Measurements from ENCODE around the gene NUDT1. TPM values are rescaled to one million over a fixed set of nuclear protein-coding genes. Genes with fewer than 3 reads are reported as not detected.

The NUDT1 gene
- total RNA-seq, 3 donors from 2014 or later (not counting 1 experiment from before 2014, with no cell fraction given), result 17.9 to 19.2 (median 18.2) TPM

GRCh38 chr7:2195400-2196246 lies 46.4 kb upstream of the NUDT1 start:
- TF ChIP-seq CTCF (IDR thresholded peaks at IDR 0.05), result no peak
- intact Hi-C loops (cut with micrococcal nuclease), result no loop called here
- no peak for ATAC-seq
- Mint-ChIP-seq H3K4me3 (no peak overlapping the region), H3K27me3 (ENCODE audit: low read depth in 2 of 2) (no peaks in the 10 kb centered on the region), H3K27ac (no peak overlapping the region), H3K4me1 (no peaks in the 10 kb centered on the region), H3K36me3 (no peaks in the 10 kb centered on the region), H3K9me3 (no peaks in the 10 kb centered on the region)
- no peak for DNase-seq
- H3K4me3 ChIP-seq (ENCODE audit: low read length), result no peak overlapping the region
- H3K4me1 ChIP-seq (ENCODE audit: control insufficient read depth, insufficient read depth, low read length), result no peaks in the 10 kb centered on the region
- 98% methylated on average over 13 of the region's 13 CpGs for WGBS (ENCODE audit: insufficient coverage)
- no peaks in the 10 kb centered on the region for H3K27me3 ChIP-seq (ENCODE audit: control insufficient read depth, insufficient read depth, low read length)
- no peak overlapping the region for H3K27ac ChIP-seq (ENCODE audit: low read length)
- peaks cover 4% of the 10 kb centered on the region for H3K9me3 ChIP-seq (ENCODE audit: control insufficient read depth, insufficient read depth, low read length)
- peaks cover 13% of the 10 kb centered on the region for H3K36me3 ChIP-seq (ENCODE audit: control insufficient read depth, insufficient read depth, low read length)

- intact Hi-C loops (cut with micrococcal nuclease), result no loop called here
- no peak for ATAC-seq
- Mint-ChIP-seq H3K27me3 (ENCODE audit: low read depth in 2 of 2) (no peaks in the 10 kb centered on the region), H3K4me1 (no peaks in the 10 kb centered on the region), H3K4me3 (no peak overlapping the region), H3K9me3 (no peaks in the 10 kb centered on the region), H3K36me3 (no peaks in the 10 kb centered on the region), H3K27ac (no peak overlapping the region)
- WGBS (ENCODE audit: insufficient coverage), result 93% methylated on average over 32 of the region's 32 CpGs
- Histone ChIP-seq H3K27me3 (ENCODE audit: control insufficient read depth, insufficient read depth, low read length) (no peaks in the 10 kb centered on the region), H3K36me3 (ENCODE audit: control insufficient read depth, insufficient read depth, low read length) (peaks cover 13% of the 10 kb centered on the region), H3K27ac (ENCODE audit: low read length) (no peak overlapping the region), H3K4me1 (ENCODE audit: control insufficient read depth, insufficient read depth, low read length) (no peaks in the 10 kb centered on the region), H3K9me3 (ENCODE audit: control insufficient read depth, insufficient read depth, low read length) (peaks cover 4% of the 10 kb centered on the region), H3K4me3 (ENCODE audit: low read length) (no peak overlapping the region)
- TF ChIP-seq CTCF (IDR thresholded peaks at IDR 0.05), result no peak
- DNase-seq, result no peak
Observed at GRCh38 chr7:2196381-2197378, 45.3 kb upstream of the NUDT1 start.

- no peak overlapping the region for H3K27ac Mint-ChIP-seq
- intact Hi-C loops (cut with micrococcal nuclease), result no loop called here
- TF ChIP-seq CTCF (IDR thresholded peaks at IDR 0.05), result no peak
- no peaks in the 10 kb centered on the region for H3K4me1 ChIP-seq (ENCODE audit: control insufficient read depth, insufficient read depth, low read length)
- no peak overlapping the region for H3K4me3 ChIP-seq (ENCODE audit: low read length)
- peaks cover 4% of the 10 kb centered on the region for H3K9me3 ChIP-seq (ENCODE audit: control insufficient read depth, insufficient read depth, low read length)
- no peaks in the 10 kb centered on the region for H3K27me3 Mint-ChIP-seq (ENCODE audit: low read depth in 2 of 2)
- no peak overlapping the region for H3K27ac ChIP-seq (ENCODE audit: low read length)
- no peaks in the 10 kb centered on the region for H3K36me3 Mint-ChIP-seq
- ATAC-seq, result no peak
- no peaks in the 10 kb centered on the region for H3K4me1 Mint-ChIP-seq
- 96% methylated on average over 19 of the region's 21 CpGs for WGBS (ENCODE audit: insufficient coverage)
- no peaks in the 10 kb centered on the region for H3K9me3 Mint-ChIP-seq
- no peaks in the 10 kb centered on the region for H3K27me3 ChIP-seq (ENCODE audit: control insufficient read depth, insufficient read depth, low read length)
- H3K36me3 ChIP-seq (ENCODE audit: control insufficient read depth, insufficient read depth, low read length), result peaks cover 13% of the 10 kb centered on the region
- DNase-seq, result no peak
- no peak overlapping the region for H3K4me3 Mint-ChIP-seq
Observed at GRCh38 chr7:2197436-2198155, 44.4 kb upstream of the NUDT1 start.

All from natural killer cell (primary cell).